ENCODE measurements around the gene NACA.
"Not testable (repeated sequence)": the region's sequence is repeated elsewhere in the genome, so short reads cannot be mapped to it uniquely, and the experiment has no call there.

- TF ChIP-seq CTCF, POLR2A (IDR thresholded peaks at IDR 0.05): not testable (repeated sequence)
These were observed 25.5 kb upstream of the NACA start for GRCh38 chr12:56750596-56750995.

All from thyroid gland (tissue), 4 donors.